HL-60 (cell line): ENCODE measurements around the gene CUL1.
A peak's percentile ranks its signal among the peaks of the same experiment; 100 is the strongest.

Experiments
- DNase-seq, 2 experiments: peaks; one replicate each; pipeline ENCODE4 v3.0.0-alpha.2; 2010 to 2020; ENCODE audit warnings: low read depth in 1 of 2, low spot score in 1 of 2
- H3K27ac ChIP-seq: fragments of 250-450 bp; sonication (Bioruptor Pico); replicated peaks from 2 replicates; pipeline ENCODE4 v1.5.1; 2020; ENCODE audit warnings: mild to moderate bottlenecking, moderate library complexity
- H3K27me3 ChIP-seq: fragments of 250-450 bp; sonication (Bioruptor Pico); 2 replicates; pipeline ENCODE4 v1.5.1; 2021; ENCODE audit warnings: mild to moderate bottlenecking, moderate library complexity; ENCODE audit not compliant: insufficient read depth, poor library complexity, severe bottlenecking
- H3K4me3 ChIP-seq: replicated peaks from 2 replicates; pipeline ENCODE4 v1.5.1; 2011; ENCODE audit warnings: mild to moderate bottlenecking, control low read depth, low read length; ENCODE audit not compliant: insufficient read depth
- GABPA ChIP-seq: IDR thresholded peaks from 2 replicates; pipeline ENCODE4 v1.6.1; 2012; ENCODE audit warnings: low read depth
- POLR2AphosphoS5 ChIP-seq: IDR thresholded peaks from 2 replicates; pipeline ENCODE4 v1.6.1; 2012; ENCODE audit warnings: low read depth
- SPI1 ChIP-seq: IDR thresholded peaks from 2 replicates; pipeline ENCODE4 v1.6.1; 2012; ENCODE audit warnings: low read depth, mild to moderate bottlenecking, borderline replicate concordance
- TF ChIP-seq, protein P1 (sequence below): IDR thresholded peaks from 2 replicates; pipeline ENCODE4 v1.6.1; 2012; ENCODE audit warnings: low read depth; ENCODE audit not compliant: insufficient replicate concordance
- TF ChIP-seq, protein P2 (sequence below): IDR thresholded peaks from one replicate; pipeline ENCODE4 v1.5.1; 2011; ENCODE audit warnings: low read length, control low read depth, inconsistent platforms; ENCODE audit not compliant: insufficient read depth

Gene CUL1

GRCh38 chr7:148813890-148814289 is 115.2 kb downstream of the CUL1 start:
- Histone ChIP-seq H3K4me3 (no peak overlapping the region), H3K27ac (no peak overlapping the region), H3K27me3 (no peaks in the 10 kb centered on the region)
- DNase-seq, result no peak
- TF ChIP-seq GABPA (no peak), SPI1 (no peak), POLR2AphosphoS5 (no peak)
- TF ChIP-seq, protein P1, sequence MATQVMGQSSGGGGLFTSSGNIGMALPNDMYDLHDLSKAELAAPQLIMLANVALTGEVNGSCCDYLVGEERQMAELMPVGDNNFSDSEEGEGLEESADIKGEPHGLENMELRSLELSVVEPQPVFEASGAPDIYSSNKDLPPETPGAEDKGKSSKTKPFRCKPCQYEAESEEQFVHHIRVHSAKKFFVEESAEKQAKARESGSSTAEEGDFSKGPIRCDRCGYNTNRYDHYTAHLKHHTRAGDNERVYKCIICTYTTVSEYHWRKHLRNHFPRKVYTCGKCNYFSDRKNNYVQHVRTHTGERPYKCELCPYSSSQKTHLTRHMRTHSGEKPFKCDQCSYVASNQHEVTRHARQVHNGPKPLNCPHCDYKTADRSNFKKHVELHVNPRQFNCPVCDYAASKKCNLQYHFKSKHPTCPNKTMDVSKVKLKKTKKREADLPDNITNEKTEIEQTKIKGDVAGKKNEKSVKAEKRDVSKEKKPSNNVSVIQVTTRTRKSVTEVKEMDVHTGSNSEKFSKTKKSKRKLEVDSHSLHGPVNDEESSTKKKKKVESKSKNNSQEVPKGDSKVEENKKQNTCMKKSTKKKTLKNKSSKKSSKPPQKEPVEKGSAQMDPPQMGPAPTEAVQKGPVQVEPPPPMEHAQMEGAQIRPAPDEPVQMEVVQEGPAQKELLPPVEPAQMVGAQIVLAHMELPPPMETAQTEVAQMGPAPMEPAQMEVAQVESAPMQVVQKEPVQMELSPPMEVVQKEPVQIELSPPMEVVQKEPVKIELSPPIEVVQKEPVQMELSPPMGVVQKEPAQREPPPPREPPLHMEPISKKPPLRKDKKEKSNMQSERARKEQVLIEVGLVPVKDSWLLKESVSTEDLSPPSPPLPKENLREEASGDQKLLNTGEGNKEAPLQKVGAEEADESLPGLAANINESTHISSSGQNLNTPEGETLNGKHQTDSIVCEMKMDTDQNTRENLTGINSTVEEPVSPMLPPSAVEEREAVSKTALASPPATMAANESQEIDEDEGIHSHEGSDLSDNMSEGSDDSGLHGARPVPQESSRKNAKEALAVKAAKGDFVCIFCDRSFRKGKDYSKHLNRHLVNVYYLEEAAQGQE, result no peak
- TF ChIP-seq, protein P2, sequence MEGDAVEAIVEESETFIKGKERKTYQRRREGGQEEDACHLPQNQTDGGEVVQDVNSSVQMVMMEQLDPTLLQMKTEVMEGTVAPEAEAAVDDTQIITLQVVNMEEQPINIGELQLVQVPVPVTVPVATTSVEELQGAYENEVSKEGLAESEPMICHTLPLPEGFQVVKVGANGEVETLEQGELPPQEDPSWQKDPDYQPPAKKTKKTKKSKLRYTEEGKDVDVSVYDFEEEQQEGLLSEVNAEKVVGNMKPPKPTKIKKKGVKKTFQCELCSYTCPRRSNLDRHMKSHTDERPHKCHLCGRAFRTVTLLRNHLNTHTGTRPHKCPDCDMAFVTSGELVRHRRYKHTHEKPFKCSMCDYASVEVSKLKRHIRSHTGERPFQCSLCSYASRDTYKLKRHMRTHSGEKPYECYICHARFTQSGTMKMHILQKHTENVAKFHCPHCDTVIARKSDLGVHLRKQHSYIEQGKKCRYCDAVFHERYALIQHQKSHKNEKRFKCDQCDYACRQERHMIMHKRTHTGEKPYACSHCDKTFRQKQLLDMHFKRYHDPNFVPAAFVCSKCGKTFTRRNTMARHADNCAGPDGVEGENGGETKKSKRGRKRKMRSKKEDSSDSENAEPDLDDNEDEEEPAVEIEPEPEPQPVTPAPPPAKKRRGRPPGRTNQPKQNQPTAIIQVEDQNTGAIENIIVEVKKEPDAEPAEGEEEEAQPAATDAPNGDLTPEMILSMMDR, result no peak

GRCh38 chr7:148814922-148815559 is 116.3 kb downstream of the CUL1 start:
- DNase-seq, result no peak
- no peak overlapping the region for H3K4me3 ChIP-seq
- no peaks in the 10 kb centered on the region for H3K27me3 ChIP-seq
- no peak overlapping the region for H3K27ac ChIP-seq
- TF ChIP-seq, protein P1, result no peak
- TF ChIP-seq POLR2AphosphoS5 (no peak), GABPA (no peak), SPI1 (no peak)
- TF ChIP-seq, protein P2, result no peak

- no peak for DNase-seq
- H3K27ac ChIP-seq, result no peak overlapping the region
- TF ChIP-seq, protein P2, result no peak
- no peak for TF ChIP-seq POLR2AphosphoS5
- TF ChIP-seq SPI1, result peak; percentile 25; the same call in 1 of the 2 replicates
- H3K4me3 ChIP-seq, result no peak overlapping the region
- H3K27me3 ChIP-seq, result no peaks in the 10 kb centered on the region
These were observed 116.9 kb downstream of the CUL1 start for GRCh38 chr7:148815612-148816011.
